Measurements from ENCODE around the gene C2orf69. TPM values are rescaled to one million over a fixed set of nuclear protein-coding genes. Genes with fewer than 3 reads are reported as not detected.

Gene C2orf69
- polyA plus RNA-seq, 3 donors, result 5.5 to 9.4 (median 6.9) TPM

GRCh38 chr2:199966405-199966804, 55.3 kb downstream of the C2orf69 start:
- no peaks in the 10 kb centered on the region for H3K9me3 ChIP-seq (replicated peaks in 1 of 2; ENCODE audit: control insufficient read depth in 1 of 2, insufficient read depth in 1 of 2, low read length in 2 of 2)
- no peaks in the 10 kb centered on the region for H3K9me3 Mint-ChIP-seq

GRCh38 chr2:199966976-199967375, 55.9 kb downstream of the C2orf69 start:
- WGBS (ENCODE audit: insufficient coverage), result no CpG with 5 or more reads among the region's 1 CpG
- peaks cover 44 to 55% of the 10 kb centered on the region in 2 donors for H3K36me3 Mint-ChIP-seq
- peaks cover 51 to 85% of the 10 kb centered on the region in 2 donors for H3K36me3 ChIP-seq (replicated peaks in 1 of 2; ENCODE audit: control insufficient read depth in 1 of 2, insufficient read depth in 2 of 2, low read length in 2 of 2)

More at GRCh38 chr2:199966405-199966804, 55.3 kb downstream of the C2orf69 start:
- H3K4me3 ChIP-seq (replicated peaks in 1 of 3; ENCODE audit: low read depth in 2 of 3, low read length in 3 of 3), result no peak overlapping the region
- H3K27me3 ChIP-seq (ENCODE audit: control insufficient read depth in 2 of 2, insufficient read depth in 2 of 2, low read length in 2 of 2), result no peaks in the 10 kb centered on the region
- Mint-ChIP-seq H3K27me3 (ENCODE audit: low read depth in 3 of 3) (no peaks in the 10 kb centered on the region), H3K4me3 (no peak overlapping the region), H3K4me1 (no peaks in the 10 kb centered on the region), H3K27ac (no peak overlapping the region), H3K36me3 (peaks cover 46 to 61% of the 10 kb centered on the region in 2 donors)
- no peaks in the 10 kb centered on the region for H3K79me2 ChIP-seq (ENCODE audit: insufficient read depth, low read length)
- no peak overlapping the region for H3K4me2 ChIP-seq (replicated peaks; ENCODE audit: extremely low read depth, low read length, poor library complexity, severe bottlenecking)
- H3K9ac ChIP-seq (ENCODE audit: insufficient read depth, low read length, poor library complexity, severe bottlenecking), result no peak overlapping the region
- no peaks in the 10 kb centered on the region for H4K20me1 ChIP-seq (ENCODE audit: insufficient read depth, low read length)
- no peaks in the 10 kb centered on the region for H3K4me1 ChIP-seq (ENCODE audit: control insufficient read depth in 1 of 2, insufficient read depth in 2 of 2, low read length in 2 of 2)
- peaks cover 57 to 85% of the 10 kb centered on the region in 2 donors for H3K36me3 ChIP-seq (replicated peaks in 1 of 2; ENCODE audit: control insufficient read depth in 1 of 2, insufficient read depth in 2 of 2, low read length in 2 of 2)
- intact Hi-C loops (cut with micrococcal nuclease), result no loop called here
- no peak for TF ChIP-seq CTCF (IDR thresholded peaks at IDR 0.05)
- no CpG with 5 or more reads among the region's 2 CpGs for WGBS (ENCODE audit: insufficient coverage)
- no peak overlapping the region for H3K27ac ChIP-seq (ENCODE audit: low read depth in 1 of 2, low read length in 2 of 2)
- DNase-seq, result no peak
- H2AFZ ChIP-seq (ENCODE audit: insufficient read depth, low read depth, low read length, poor library complexity, severe bottlenecking), result no peak overlapping the region

More at GRCh38 chr2:199966976-199967375, 55.9 kb downstream of the C2orf69 start:
- no peak for DNase-seq
- H3K27ac ChIP-seq (ENCODE audit: low read depth in 1 of 2, low read length in 2 of 2), result no peak overlapping the region
- no peak overlapping the region for H3K9ac ChIP-seq (ENCODE audit: insufficient read depth, low read length, poor library complexity, severe bottlenecking)
- no peak overlapping the region for H3K4me2 ChIP-seq (replicated peaks; ENCODE audit: extremely low read depth, low read length, poor library complexity, severe bottlenecking)
- H3K4me3 ChIP-seq (replicated peaks in 1 of 3; ENCODE audit: low read depth in 2 of 3, low read length in 3 of 3), result no peak overlapping the region
- no peaks in the 10 kb centered on the region for H3K4me1 Mint-ChIP-seq
- intact Hi-C loops (cut with micrococcal nuclease), result no loop called here
- no peaks in the 10 kb centered on the region for H3K4me1 ChIP-seq (ENCODE audit: control insufficient read depth in 1 of 2, insufficient read depth in 2 of 2, low read length in 2 of 2)
- H2AFZ ChIP-seq (ENCODE audit: insufficient read depth, low read depth, low read length, poor library complexity, severe bottlenecking), result no peak overlapping the region
- H3K9me3 ChIP-seq (replicated peaks in 1 of 2; ENCODE audit: control insufficient read depth in 1 of 2, insufficient read depth in 1 of 2, low read length in 2 of 2), result no peaks in the 10 kb centered on the region
- H3K4me3 Mint-ChIP-seq, result no peak overlapping the region
- H3K27ac Mint-ChIP-seq, result no peak overlapping the region
- H3K27me3 ChIP-seq (ENCODE audit: control insufficient read depth in 2 of 2, insufficient read depth in 2 of 2, low read length in 2 of 2), result no peaks in the 10 kb centered on the region
- no peaks in the 10 kb centered on the region for H3K27me3 Mint-ChIP-seq (ENCODE audit: low read depth in 3 of 3)
- no peaks in the 10 kb centered on the region for H3K79me2 ChIP-seq (ENCODE audit: insufficient read depth, low read length)
- no peaks in the 10 kb centered on the region for H4K20me1 ChIP-seq (ENCODE audit: insufficient read depth, low read length)
- no peak for TF ChIP-seq CTCF (IDR thresholded peaks at IDR 0.05)
- H3K9me3 Mint-ChIP-seq, result no peaks in the 10 kb centered on the region

Measured in CD14-positive monocyte (primary cell).